ENCODE measurements around the gene SPINDOC.

Gene SPINDOC

DNA sequence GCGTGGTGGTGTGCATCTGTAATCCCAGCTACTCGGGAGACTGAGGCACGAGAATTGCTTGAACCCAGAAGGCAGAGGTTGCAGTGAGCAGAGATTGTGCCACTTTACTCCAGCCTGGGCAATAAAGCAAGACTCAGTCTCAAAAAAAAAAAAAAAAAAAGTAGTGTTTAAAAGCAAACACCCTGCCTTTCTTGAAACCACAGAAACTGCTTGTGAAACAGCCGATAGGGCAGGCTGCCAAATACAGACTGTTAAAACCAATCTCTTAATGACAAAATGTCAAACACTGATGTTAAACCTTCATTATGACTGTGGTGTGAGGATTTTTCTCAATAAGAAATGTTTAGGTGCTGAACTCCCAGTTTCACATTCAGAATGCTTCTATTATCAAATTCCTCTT is 53.0 kb downstream of the SPINDOC start:
- POLR2A ChIA-PET, result interaction anchor here (1.3 kb wide), 1 partner anchor 320 kb away, joined by 3 read pairs; the partner anchor contains the start of gene STIP1
- DNase-seq (ENCODE audit: extremely low spot score), result no peak
- TF ChIP-seq SP1 (IDR thresholded peaks at IDR 0.05), result no peak
- TF ChIP-seq ZNF384 (IDR thresholded peaks at IDR 0.05), result peak; percentile 66
- TF ChIP-seq ELF4 (IDR thresholded peaks at IDR 0.05), result no peak
- no peak for TF ChIP-seq ARNT (IDR thresholded peaks at IDR 0.05)
- CTCF ChIA-PET, result interaction anchor here (0.7 kb wide), 1 partner anchor 87 kb away, joined by 3 read pairs; no protein-coding TSS in a partner anchor

DNA sequence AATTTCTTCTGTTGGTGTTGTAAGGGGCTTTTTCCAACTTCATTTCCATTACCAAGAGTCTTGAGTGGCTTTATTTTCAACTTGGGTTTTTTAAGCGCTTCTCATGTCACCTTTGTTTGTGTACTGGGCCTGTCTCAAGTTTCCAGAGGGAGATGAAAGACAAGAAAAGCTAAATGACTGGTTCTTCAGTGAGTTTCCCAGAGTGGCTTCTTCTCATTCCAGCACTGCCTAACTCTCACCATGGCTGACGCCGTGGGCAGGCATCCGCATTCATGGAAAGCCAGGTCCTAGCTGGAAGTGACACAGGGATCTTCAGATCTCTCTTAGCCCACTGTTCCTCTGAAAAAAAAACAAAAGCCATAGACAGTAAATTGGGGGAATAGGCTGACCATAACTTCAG is 54.3 kb downstream of the SPINDOC start:
- POLR2A ChIA-PET, result no interaction called here

DNA sequence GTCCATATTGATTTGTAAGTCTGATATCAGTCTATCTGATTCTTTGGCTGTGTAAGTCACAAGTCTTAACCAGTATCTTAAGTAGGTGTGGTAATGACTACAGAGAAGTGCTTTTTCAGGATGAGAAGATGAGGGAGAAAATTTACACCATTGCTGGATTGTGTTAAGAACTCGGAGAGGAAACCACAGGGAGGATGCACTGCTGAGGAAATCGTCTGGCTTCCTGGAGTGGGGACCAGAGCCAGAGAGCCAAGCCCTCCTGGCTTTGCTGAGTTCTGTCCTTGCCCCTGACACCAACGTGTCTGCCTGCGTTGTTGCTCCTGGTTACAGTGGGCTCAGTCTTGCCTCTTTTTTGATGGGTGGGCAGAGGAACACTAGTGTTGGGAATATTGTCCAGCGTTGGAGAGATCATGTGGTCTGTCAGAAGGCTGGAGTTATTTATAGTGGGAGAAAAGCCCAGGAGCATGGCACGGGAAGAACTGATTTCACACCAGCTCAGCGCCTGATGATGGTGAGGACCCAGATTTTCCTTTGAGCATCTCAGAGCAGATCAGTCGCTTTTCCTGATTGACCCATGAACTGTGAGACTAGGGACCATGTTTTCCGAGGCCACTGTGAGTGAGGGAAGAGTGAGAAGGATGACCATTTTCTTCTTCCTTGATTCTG is 55.3 kb downstream of the SPINDOC start:
- no peak for DNase-seq (ENCODE audit: extremely low spot score)
- TF ChIP-seq CTBP1 (IDR thresholded peaks at IDR 0.05; ENCODE audit: borderline replicate concordance) (no peak), BHLHE40 (IDR thresholded peaks at IDR 0.05; ENCODE audit: borderline replicate concordance) (no peak), ZNF384 (IDR thresholded peaks at IDR 0.05) (no peak), TARDBP (IDR thresholded peaks at IDR 0.05) (no peak), HDGF (IDR thresholded peaks at IDR 0.05; ENCODE audit: borderline replicate concordance) (no peak), ARNT (IDR thresholded peaks at IDR 0.05) (no peak), FOXM1 (IDR thresholded peaks at IDR 0.05; ENCODE audit: borderline replicate concordance) (no peak), ELF4 (IDR thresholded peaks at IDR 0.05) (no peak), L3MBTL2 (conservative IDR thresholded peaks at IDR 0.05) (no peak), FOXA1 (IDR thresholded peaks at IDR 0.05) (no peak), FOXK2 (IDR thresholded peaks at IDR 0.05) (no peak), SUZ12 (IDR thresholded peaks at IDR 0.05) (no peak), NFRKB (IDR thresholded peaks at IDR 0.05) (no peak), LEF1 (IDR thresholded peaks at IDR 0.05; ENCODE audit: borderline replicate concordance) (no peak), SP1 (IDR thresholded peaks at IDR 0.05) (no peak)
- TF ChIP-seq, protein P1, sequence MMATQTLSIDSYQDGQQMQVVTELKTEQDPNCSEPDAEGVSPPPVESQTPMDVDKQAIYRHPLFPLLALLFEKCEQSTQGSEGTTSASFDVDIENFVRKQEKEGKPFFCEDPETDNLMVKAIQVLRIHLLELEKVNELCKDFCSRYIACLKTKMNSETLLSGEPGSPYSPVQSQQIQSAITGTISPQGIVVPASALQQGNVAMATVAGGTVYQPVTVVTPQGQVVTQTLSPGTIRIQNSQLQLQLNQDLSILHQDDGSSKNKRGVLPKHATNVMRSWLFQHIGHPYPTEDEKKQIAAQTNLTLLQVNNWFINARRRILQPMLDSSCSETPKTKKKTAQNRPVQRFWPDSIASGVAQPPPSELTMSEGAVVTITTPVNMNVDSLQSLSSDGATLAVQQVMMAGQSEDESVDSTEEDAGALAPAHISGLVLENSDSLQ (IDR thresholded peaks at IDR 0.05), result no peak
- POLR2A ChIA-PET, result no interaction called here
- CTCF ChIA-PET, result no interaction called here

More for the DNA sequence above, 54.3 kb downstream of the SPINDOC start:
- TF ChIP-seq L3MBTL2 (conservative IDR thresholded peaks at IDR 0.05) (no peak), ZNF384 (IDR thresholded peaks at IDR 0.05) (no peak), FOXM1 (IDR thresholded peaks at IDR 0.05; ENCODE audit: borderline replicate concordance) (no peak), ARNT (IDR thresholded peaks at IDR 0.05) (no peak), BHLHE40 (IDR thresholded peaks at IDR 0.05; ENCODE audit: borderline replicate concordance) (no peak)
- CTCF ChIA-PET, result interaction anchor here (0.6 kb wide), 1 partner anchor 11 kb away, joined by 3 read pairs; no protein-coding TSS in a partner anchor
- no peak for DNase-seq (ENCODE audit: extremely low spot score)

DNA sequence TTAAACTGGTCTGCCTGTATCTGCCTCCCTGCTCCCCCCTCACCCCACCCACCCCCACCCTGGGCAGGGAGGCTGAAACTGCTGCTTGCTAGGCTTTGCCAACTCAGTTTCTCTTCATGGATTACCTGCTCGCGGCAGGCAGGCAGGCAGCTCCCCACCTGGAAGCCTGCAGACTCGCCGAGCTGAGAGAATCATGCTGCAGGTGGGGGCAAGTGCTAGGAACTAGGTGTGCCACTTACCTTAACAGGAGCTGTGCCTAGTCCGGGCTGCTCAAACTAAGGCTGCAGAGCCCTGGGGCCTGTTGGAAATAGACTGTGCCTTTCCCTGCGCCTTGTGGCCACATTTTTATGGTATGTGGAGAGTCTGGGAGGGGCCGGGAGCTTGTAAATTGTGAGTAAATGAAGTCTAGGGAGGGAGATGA is 55.9 kb downstream of the SPINDOC start:
- ChIA-PET CTCF (interaction anchor here (0.7 kb wide), 1 partner anchor 486 kb away, joined by 3 read pairs; no protein-coding TSS in a partner anchor), POLR2A (no interaction called here)
- no peak for DNase-seq (ENCODE audit: extremely low spot score)
- TF ChIP-seq ARNT (IDR thresholded peaks at IDR 0.05), result no peak
- TF ChIP-seq LEF1 (IDR thresholded peaks at IDR 0.05; ENCODE audit: borderline replicate concordance), result no peak
- no peak for TF ChIP-seq TARDBP (IDR thresholded peaks at IDR 0.05)
- TF ChIP-seq ELF4 (IDR thresholded peaks at IDR 0.05), result no peak
- no peak for TF ChIP-seq SUZ12 (IDR thresholded peaks at IDR 0.05)
- no peak for TF ChIP-seq FOXA1 (IDR thresholded peaks at IDR 0.05)
- no peak for TF ChIP-seq CTBP1 (IDR thresholded peaks at IDR 0.05; ENCODE audit: borderline replicate concordance)
- TF ChIP-seq BHLHE40 (IDR thresholded peaks at IDR 0.05; ENCODE audit: borderline replicate concordance), result no peak
- TF ChIP-seq NFRKB (IDR thresholded peaks at IDR 0.05), result no peak
- TF ChIP-seq HDGF (IDR thresholded peaks at IDR 0.05; ENCODE audit: borderline replicate concordance), result no peak
- TF ChIP-seq L3MBTL2 (conservative IDR thresholded peaks at IDR 0.05), result no peak
- TF ChIP-seq FOXK2 (IDR thresholded peaks at IDR 0.05), result no peak
- TF ChIP-seq FOXM1 (IDR thresholded peaks at IDR 0.05; ENCODE audit: borderline replicate concordance), result no peak
- TF ChIP-seq ZNF384 (IDR thresholded peaks at IDR 0.05), result no peak
- TF ChIP-seq, protein P1 (IDR thresholded peaks at IDR 0.05), result no peak
- TF ChIP-seq SP1 (IDR thresholded peaks at IDR 0.05), result no peak

DNA sequence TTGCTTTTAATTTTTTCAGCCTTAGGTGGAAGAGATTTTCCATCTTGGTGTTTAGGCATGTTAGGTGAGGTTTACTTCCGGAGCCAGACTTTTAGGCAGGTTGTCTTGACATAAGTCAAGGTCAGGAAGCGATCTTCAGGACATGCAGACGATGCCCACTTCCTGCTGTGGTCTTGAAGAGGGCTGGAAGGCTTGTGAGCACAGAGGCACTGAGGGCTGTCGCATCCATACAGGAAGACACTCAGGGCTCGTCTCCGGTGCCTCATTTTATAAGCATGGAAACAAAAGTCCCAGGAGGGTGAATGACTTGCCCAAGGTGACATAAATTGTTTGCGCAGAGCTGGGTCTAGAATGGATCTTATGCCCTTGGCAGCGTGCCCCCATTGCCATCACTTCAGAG is 56.4 kb downstream of the SPINDOC start:
- CTCF ChIA-PET, result interaction anchor here (0.7 kb wide), 1 partner anchor 485 kb away, joined by 3 read pairs; no protein-coding TSS in a partner anchor
- TF ChIP-seq HDGF (IDR thresholded peaks at IDR 0.05; ENCODE audit: borderline replicate concordance) (no peak), FOXA1 (IDR thresholded peaks at IDR 0.05) (no peak), FOXM1 (IDR thresholded peaks at IDR 0.05; ENCODE audit: borderline replicate concordance) (no peak)
- TF ChIP-seq, protein P1 (IDR thresholded peaks at IDR 0.05), result no peak
- POLR2A ChIA-PET, result no interaction called here
- no peak for DNase-seq (ENCODE audit: extremely low spot score)

DNA sequence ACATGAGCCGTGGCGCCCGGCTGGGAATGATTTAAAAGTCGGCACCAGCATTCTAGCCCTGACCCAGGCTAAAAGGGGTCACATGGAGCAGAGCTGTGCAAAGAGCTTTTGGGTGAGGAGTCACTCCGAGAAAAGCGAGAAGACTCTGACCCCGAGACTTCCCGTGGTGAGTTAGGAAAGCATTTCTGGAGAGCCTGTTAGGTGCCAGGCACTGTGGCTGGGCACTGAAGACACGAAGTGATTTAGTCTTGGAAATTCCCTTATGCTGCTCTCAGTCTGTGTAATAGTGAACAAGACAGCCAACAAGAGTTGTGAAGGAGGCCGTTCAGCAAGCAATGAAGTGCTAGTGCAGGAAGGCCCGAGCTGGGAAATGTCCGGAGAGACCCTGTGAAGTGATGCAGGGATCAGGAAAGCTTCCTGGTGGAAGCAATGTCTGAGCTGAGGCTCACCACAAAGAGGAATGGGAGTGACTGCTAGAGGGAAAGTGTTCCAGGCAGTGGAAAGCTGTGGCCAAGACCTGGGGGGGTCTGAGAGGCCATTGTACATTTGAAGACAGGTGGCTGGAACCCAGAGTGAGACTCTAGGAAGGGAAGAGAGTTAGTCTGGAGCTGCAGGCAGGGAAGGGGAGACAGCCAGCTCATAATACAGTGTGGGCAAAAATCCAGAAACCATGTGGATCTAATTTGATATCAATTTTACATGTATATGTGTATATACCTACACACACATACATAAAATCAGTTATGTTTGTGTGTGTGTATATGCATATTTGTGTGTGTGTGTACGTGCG is 57.3 kb downstream of the SPINDOC start:
- POLR2A ChIA-PET, result no interaction called here
- no peak for DNase-seq (ENCODE audit: extremely low spot score)
- TF ChIP-seq SP1 (IDR thresholded peaks at IDR 0.05) (no peak), HDGF (IDR thresholded peaks at IDR 0.05; ENCODE audit: borderline replicate concordance) (no peak), TARDBP (IDR thresholded peaks at IDR 0.05) (no peak), FOXK2 (IDR thresholded peaks at IDR 0.05) (no peak), ZNF384 (IDR thresholded peaks at IDR 0.05) (no peak), BHLHE40 (IDR thresholded peaks at IDR 0.05; ENCODE audit: borderline replicate concordance) (no peak), CTBP1 (IDR thresholded peaks at IDR 0.05; ENCODE audit: borderline replicate concordance) (no peak), FOXM1 (IDR thresholded peaks at IDR 0.05; ENCODE audit: borderline replicate concordance) (no peak), LEF1 (IDR thresholded peaks at IDR 0.05; ENCODE audit: borderline replicate concordance) (no peak), NFRKB (IDR thresholded peaks at IDR 0.05) (no peak), L3MBTL2 (conservative IDR thresholded peaks at IDR 0.05) (no peak), ELF4 (IDR thresholded peaks at IDR 0.05) (no peak)
- CTCF ChIA-PET, result interaction anchor here (0.6 to 0.9 kb wide), 3 partner anchors 18 to 344 kb away, joined by 3 read pairs; no protein-coding TSS in a partner anchor

Data from HEK293T (cell line).